Tibial artery (tissue), 4 donors: ENCODE data around the gene VCL.

Experiments used
- DNase-seq, 2 donors: peaks; one replicate each; pipeline ENCODE4 v3.0.0-alpha.2; 2019
- H3K27ac ChIP-seq, 2 donors: fragments of 200-600 bp; sonication (generic) in 1 of 2; 1 replicate in 1 of 2; 2 replicates in 1 of 2; pipeline ENCODE4 v1.5.1; 2018 to 2019; ENCODE audit warnings: mild to moderate bottlenecking in 1 of 2
- H3K27me3 ChIP-seq, 2 donors: fragments of 200-600 bp; sonication (generic) in 1 of 2; one replicate each; pipeline versions ENCODE4 v1.5.1 to v1.6.0; 2016 to 2019
- H3K36me3 ChIP-seq, 3 donors: fragments of 200-600 bp; sonication (generic) in 2 of 3; one replicate each; pipeline ENCODE4 v1.5.1; 2016 to 2019; ENCODE audit warnings: mild to moderate bottlenecking in 2 of 3
- H3K4me1 ChIP-seq, 4 donors: fragments of 200-600 bp; sonication (generic) in 2 of 4; 1 replicate in 3 of 4; 2 replicates in 1 of 4; pipeline ENCODE4 v1.5.1; 2016 to 2019
- H3K4me3 ChIP-seq, 2 donors: fragments of 200-600 bp; sonication (generic) in 1 of 2; 1 replicate in 1 of 2; 2 replicates in 1 of 2; pipeline ENCODE4 v1.5.1; 2018 to 2019; ENCODE audit warnings: mild to moderate bottlenecking in 2 of 2
- H3K9me3 ChIP-seq, 3 donors: fragments of 200-600 bp; sonication (generic) in 1 of 3; one replicate each; pipeline ENCODE4 v1.5.1; 2016 to 2019
- CTCF ChIP-seq, 2 experiments: fragments of 200-600 bp in 1 of 2; fragments of 450-650 bp in 1 of 2; IDR thresholded peaks; one replicate each; pipeline ENCODE4 v1.5.1; 2017 to 2019; ENCODE audit warnings: antibody characterized with exemption in 2 of 2, mild to moderate bottlenecking in 1 of 2, moderate library complexity in 1 of 2
- intact Hi-C: fragments of 100-400 bp; cut with DNase I; formaldehyde crosslinking; loops from one replicate; pipeline ENCODE4 v1.15.0; 2023; ENCODE audit warnings: low total_unique reads

Gene VCL

DNA sequence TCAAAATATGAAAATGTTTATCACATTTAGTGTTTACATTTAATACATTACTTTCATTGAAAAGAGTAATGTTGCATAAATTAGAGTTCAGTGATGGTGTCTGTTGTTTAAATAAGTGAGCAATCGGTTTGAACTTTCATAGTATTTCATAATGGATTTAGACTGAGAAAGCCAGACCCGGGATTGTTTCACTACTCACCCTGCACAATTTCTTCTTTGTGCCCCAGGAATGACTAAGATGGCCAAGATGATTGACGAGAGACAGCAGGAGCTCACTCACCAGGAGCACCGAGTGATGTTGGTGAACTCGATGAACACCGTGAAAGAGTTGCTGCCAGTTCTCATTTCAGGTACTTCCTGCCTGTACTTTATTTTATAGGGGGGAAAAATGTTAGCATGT, 74.6 kb downstream of the VCL start:
- H3K4me1 ChIP-seq: peaks cover 0 to 90% (median 39%) of the 10 kb centered on the region in 4 donors
- DNase-seq: no peak
- peak overlapping the region; percentile 58 to 69 for H3K27ac ChIP-seq
- no peaks in the 10 kb centered on the region for H3K27me3 ChIP-seq
- no peak for TF ChIP-seq CTCF (IDR thresholded peaks at IDR 0.05)
- intact Hi-C loops: loop anchor here (10.0 kb wide), 1 partner anchor 118 kb away; no protein-coding TSS in a partner anchor
- H3K9me3 ChIP-seq: no peaks in the 10 kb centered on the region
- H3K36me3 ChIP-seq: peaks cover 11 to 39% (median 19%) of the 10 kb centered on the region in 3 donors
- no peak overlapping the region for H3K4me3 ChIP-seq

DNA sequence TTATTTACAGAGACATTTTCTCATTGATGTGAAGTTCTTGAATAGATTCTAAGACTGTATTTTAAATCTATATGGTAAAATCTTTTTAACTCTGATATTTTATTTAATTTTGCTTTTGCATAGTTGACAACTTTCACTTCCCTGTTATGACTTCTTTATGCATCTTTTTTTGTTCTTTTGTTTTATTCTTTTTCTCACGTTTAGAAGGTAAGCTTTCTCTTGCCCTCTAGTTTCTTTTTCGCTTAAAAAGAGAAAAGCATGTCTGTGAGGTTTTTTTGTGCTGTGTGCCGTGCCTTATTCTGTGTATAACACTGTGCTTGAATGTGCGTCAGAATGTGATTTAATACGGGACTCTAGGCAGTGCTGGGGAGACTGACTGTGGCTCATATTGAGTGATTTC, 78.0 kb downstream of the VCL start:
- Histone ChIP-seq H3K4me3 (no peak overlapping the region), H3K9me3 (no peaks in the 10 kb centered on the region), H3K36me3 (peaks cover 11 to 39% (median 19%) of the 10 kb centered on the region in 3 donors), H3K27ac (peak overlapping the region; percentile 47 to 58), H3K4me1 (peaks cover 0 to 95% (median 50%) of the 10 kb centered on the region in 4 donors), H3K27me3 (no peaks in the 10 kb centered on the region)
- TF ChIP-seq CTCF (IDR thresholded peaks at IDR 0.05): no peak
- no peak for DNase-seq
- intact Hi-C loops: loop anchor here (10.0 kb wide), 1 partner anchor 121 kb away; no protein-coding TSS in a partner anchor

- TF ChIP-seq CTCF (IDR thresholded peaks at IDR 0.05): no peak
- DNase-seq: no peak
- H3K27ac ChIP-seq: peak overlapping the region in 1 of 2 donors; percentile 58
- H3K9me3 ChIP-seq: no peaks in the 10 kb centered on the region
- H3K36me3 ChIP-seq: peaks cover 11 to 42% (median 19%) of the 10 kb centered on the region in 3 donors
- H3K4me1 ChIP-seq: peaks cover 0 to 95% (median 45%) of the 10 kb centered on the region in 4 donors
- H3K4me3 ChIP-seq: no peak overlapping the region
- intact Hi-C loops: loop anchor here (10.0 kb wide), 1 partner anchor 122 kb away; no protein-coding TSS in a partner anchor
- H3K27me3 ChIP-seq: no peaks in the 10 kb centered on the region
Observed at GRCh38 chr10:74076961-74077360, 79.0 kb downstream of the VCL start.

- Histone ChIP-seq H3K27me3 (no peaks in the 10 kb centered on the region), H3K4me3 (no peak overlapping the region), H3K27ac (peak overlapping the region in 1 of 2 donors; percentile 58), H3K4me1 (peaks cover 0 to 95% (median 42%) of the 10 kb centered on the region in 4 donors), H3K9me3 (no peaks in the 10 kb centered on the region), H3K36me3 (peaks cover 11 to 46% (median 19%) of the 10 kb centered on the region in 3 donors)
- no peak for DNase-seq
- no peak for TF ChIP-seq CTCF (IDR thresholded peaks at IDR 0.05)
- intact Hi-C loops: loop anchor here (10.0 kb wide), 1 partner anchor 123 kb away; no protein-coding TSS in a partner anchor
Observed at GRCh38 chr10:74077416-74077815, 79.5 kb downstream of the VCL start.

DNA sequence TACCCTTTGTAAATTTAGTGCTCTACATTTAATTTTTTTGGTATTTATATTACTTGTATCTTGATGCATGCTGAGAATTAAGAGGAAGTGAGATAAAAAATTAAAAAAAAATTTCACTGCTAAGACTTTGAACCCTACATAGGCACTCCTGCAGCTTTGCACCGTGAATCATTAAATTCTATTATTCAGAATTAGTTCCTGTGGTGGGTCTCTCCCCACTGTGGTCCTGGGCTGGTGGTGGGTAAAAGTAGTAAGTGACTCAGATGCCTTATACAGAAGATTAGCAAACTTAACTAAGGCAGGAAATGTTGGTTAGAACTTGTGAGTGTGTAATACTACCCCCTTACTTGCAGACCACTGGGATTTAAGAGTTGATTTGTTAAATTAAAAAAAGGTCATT, 80.1 kb downstream of the VCL start:
- H3K36me3 ChIP-seq: peaks cover 14 to 42% (median 18%) of the 10 kb centered on the region in 3 donors
- DNase-seq: no peak
- intact Hi-C loops: loop anchor here (10.0 kb wide), 1 partner anchor 123 kb away; no protein-coding TSS in a partner anchor
- no peaks in the 10 kb centered on the region for H3K9me3 ChIP-seq
- peaks cover 0 to 94% (median 36%) of the 10 kb centered on the region in 4 donors for H3K4me1 ChIP-seq
- H3K27me3 ChIP-seq: no peaks in the 10 kb centered on the region
- peak overlapping the region in 1 of 2 donors; percentile 45 for H3K27ac ChIP-seq
- no peak for TF ChIP-seq CTCF (IDR thresholded peaks at IDR 0.05)
- H3K4me3 ChIP-seq: no peak overlapping the region
